Caco-2 (cell line): ENCODE measurements around the gene KIF3A. TPM values are rescaled to one million over a fixed set of nuclear protein-coding genes. Genes with fewer than 3 reads are reported as not detected.

ENCODE experiments used
- BruUV-seq: library from RNA; stranded (reverse); fragments of 400-500 nt; replicated peaks from 2 replicates; lab custom pipeline; 2021; lab: Mats Ljungman, UMichigan
- CTCF ChIA-PET: fragments of 300-600 bp; sonication (Branson Sonifier 250); formaldehyde crosslinking; loops from one replicate; lab custom pipeline; 2022; ENCODE audit warnings: antibody characterized with exemption; lab: Charles Lee
- POLR2A ChIA-PET: fragments of 300-600 bp; sonication (Branson Sonifier 250); formaldehyde crosslinking; loops from one replicate; lab custom pipeline; 2022; ENCODE audit warnings: antibody characterized with exemption; lab: Charles Lee
- DNase-seq, 2 experiments: peaks; one replicate each; pipeline versions ENCODE4 v3.0.0 to v3.0.0-alpha.2; 2020 to 2022
- H3K27me3 ChIP-seq: replicated peaks from 2 replicates; pipeline ENCODE4 v1.6.0; 2011; ENCODE audit warnings: low read length; ENCODE audit not compliant: control insufficient read depth, insufficient read depth
- H3K36me3 ChIP-seq: 2 replicates; pipeline ENCODE4 v1.5.1; 2011; ENCODE audit warnings: low read length; ENCODE audit not compliant: control insufficient read depth, insufficient read depth
- H3K4me1 ChIP-seq: fragments of 250-450 bp; sonication (Bioruptor Pico); 2 replicates; pipeline ENCODE4 v1.5.1; 2020; ENCODE audit warnings: mild to moderate bottlenecking
- H3K4me3 ChIP-seq: 2 replicates; pipeline ENCODE4 v1.5.1; 2011; ENCODE audit warnings: low read depth, mild to moderate bottlenecking, control low read depth, low read length
- H3K9me3 ChIP-seq: fragments of 250-450 bp; sonication (Bioruptor Pico); 2 replicates; pipeline ENCODE4 v1.5.1; 2020; ENCODE audit warnings: mild to moderate bottlenecking, moderate library complexity
- H3K27ac Mint-ChIP-seq: one replicate; pipeline ENCODE4 v1.8.0; 2022; ENCODE audit warnings: mixed read lengths; ENCODE audit not compliant: unreplicated experiment
- H3K27me3 Mint-ChIP-seq: one replicate; pipeline ENCODE4 v1.8.0; 2022; ENCODE audit warnings: mixed read lengths; ENCODE audit not compliant: insufficient read depth, unreplicated experiment
- H3K36me3 Mint-ChIP-seq: one replicate; pipeline ENCODE4 v1.8.0; 2022; ENCODE audit warnings: mild to moderate bottlenecking, mixed read lengths; ENCODE audit not compliant: insufficient read depth, unreplicated experiment
- H3K4me1 Mint-ChIP-seq: one replicate; pipeline ENCODE4 v1.8.0; 2022; ENCODE audit warnings: low read depth, mixed read lengths; ENCODE audit not compliant: unreplicated experiment
- H3K4me3 Mint-ChIP-seq: one replicate; pipeline ENCODE4 v1.8.0; 2022; ENCODE audit warnings: mild to moderate bottlenecking, moderate library complexity, mixed read lengths; ENCODE audit not compliant: unreplicated experiment
- H3K9me3 Mint-ChIP-seq: one replicate; pipeline ENCODE4 v1.8.0; 2022; ENCODE audit warnings: mixed read lengths; ENCODE audit not compliant: unreplicated experiment
- CTCF ChIP-seq, 2 experiments: fragments of 200-600 bp in 1 of 2; IDR thresholded peaks; 1 replicate in 1 of 2; 2 replicates in 1 of 2; pipeline versions ENCODE4 v1.5.1 to v1.8.0; 2011 to 2022; ENCODE audit warnings: antibody characterized with exemption in 1 of 2, control low read depth in 1 of 2, inconsistent platforms in 1 of 2, low read depth in 1 of 2, low read length in 1 of 2, mild to moderate bottlenecking in 1 of 2, moderate library complexity in 1 of 2; ENCODE audit not compliant: insufficient read depth in 1 of 2, severe bottlenecking in 1 of 2, unreplicated experiment in 1 of 2
- intact Hi-C: fragments of 100-400 bp; cut with micrococcal nuclease; formaldehyde crosslinking; loops from one replicate; pipeline ENCODE4 v1.10.0; 2022; ENCODE audit not compliant: unreplicated experiment
- total RNA-seq: library from RNA; stranded (reverse); gene quantifications from 2 replicates; pipeline ENCODE4 v1.2.3, GENCODE V29; 2022

The KIF3A gene
- total RNA-seq, 1 experiment from 2014 or later: 12.7 TPM

DNA sequence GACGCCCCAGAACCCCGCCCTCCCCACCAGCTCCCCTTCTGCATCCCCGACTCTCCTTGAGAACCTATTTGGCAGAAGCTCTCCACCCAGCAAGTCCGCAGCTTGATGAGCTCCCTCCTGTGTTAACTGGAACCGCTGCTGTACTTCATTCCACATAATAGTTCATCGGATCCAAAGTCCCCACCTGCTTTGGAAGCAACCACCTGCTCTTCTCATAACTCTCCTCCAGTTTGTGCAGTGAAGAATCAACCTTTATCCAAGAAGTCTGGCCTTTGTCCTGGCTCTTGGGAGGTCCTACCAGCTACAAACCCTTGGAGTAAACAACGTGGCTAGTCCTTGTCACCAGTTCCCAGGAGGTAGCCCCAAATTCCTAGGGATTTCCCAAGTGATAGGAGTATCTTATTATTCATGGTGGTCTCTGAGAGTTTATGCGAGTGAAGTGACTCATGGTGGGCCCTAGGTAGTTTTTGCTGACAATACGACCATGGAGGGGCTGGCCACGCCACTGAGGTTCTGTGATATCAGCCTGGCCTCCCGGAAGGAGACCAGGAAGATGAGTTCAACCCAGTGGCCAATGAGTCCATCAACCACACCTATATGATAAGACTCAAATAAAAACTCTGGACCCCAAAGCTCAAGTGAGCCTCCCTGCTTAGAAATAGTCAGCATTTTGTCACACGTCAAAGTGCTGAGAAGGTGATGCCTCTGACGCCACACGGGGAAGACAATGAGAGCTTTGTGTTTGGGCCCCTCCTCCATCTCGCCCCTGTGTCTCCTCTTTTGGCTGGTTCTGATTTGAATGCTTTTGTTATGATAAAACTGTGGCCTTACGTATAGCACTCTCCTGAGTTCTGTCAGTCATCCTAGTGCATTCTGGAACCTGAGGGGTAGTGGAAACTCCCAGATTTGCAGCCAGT lies 67.1 kb downstream of the KIF3A start:
- H3K9me3 ChIP-seq: no peaks in the 10 kb centered on the region
- H3K4me1 ChIP-seq: peaks cover 14% of the 10 kb centered on the region
- intact Hi-C loops: loop anchor here (10.0 kb wide), 1 partner anchor 145 kb away; no protein-coding TSS in a partner anchor
- no TSS peak for BruUV-seq
- Mint-ChIP-seq H3K27me3 (no peaks in the 10 kb centered on the region), H3K27ac (no peak overlapping the region), H3K4me3 (no peak overlapping the region), H3K9me3 (no peaks in the 10 kb centered on the region), H3K36me3 (peaks cover 6% of the 10 kb centered on the region), H3K4me1 (peaks cover 19% of the 10 kb centered on the region)
- H3K4me3 ChIP-seq: no peak overlapping the region
- CTCF ChIA-PET: interaction anchor here (0.6 to 1.2 kb wide), 2 partner anchors 9 to 143 kb away, joined by 3 to 4 read pairs; no protein-coding TSS in a partner anchor
- H3K36me3 ChIP-seq: no peaks in the 10 kb centered on the region
- TF ChIP-seq CTCF (IDR thresholded peaks at IDR 0.05; ENCODE audit: insufficient read depth in 1 of 2, low read depth in 1 of 2, low read length in 1 of 2, severe bottlenecking in 1 of 2, unreplicated experiment in 1 of 2): no peak
- POLR2A ChIA-PET: no interaction called here
- no peak for DNase-seq
- H3K27me3 ChIP-seq: no peaks in the 10 kb centered on the region

DNA sequence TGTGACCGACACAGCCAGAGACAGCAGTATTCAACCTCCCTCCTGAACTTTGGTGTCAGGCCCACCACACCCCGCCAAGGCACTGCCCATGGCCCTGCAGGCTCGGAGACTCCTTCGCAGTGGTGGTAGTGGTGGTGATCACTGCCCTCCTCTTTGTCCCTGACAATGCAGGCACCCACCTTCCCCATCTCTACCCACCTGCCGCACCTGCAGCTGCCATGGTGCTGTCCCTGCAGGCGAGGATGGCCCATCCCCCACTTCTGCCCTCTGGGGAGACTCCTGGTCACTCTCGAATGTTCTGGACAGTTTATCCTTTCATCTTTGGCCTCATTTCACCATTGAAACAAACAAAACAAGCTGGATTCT lies 67.9 kb downstream of the KIF3A start:
- ChIA-PET POLR2A (no interaction called here), CTCF (interaction anchor here (0.6 to 1.2 kb wide), 2 partner anchors 8 to 142 kb away, joined by 3 to 4 read pairs; no protein-coding TSS in a partner anchor)
- H3K9me3 Mint-ChIP-seq: no peaks in the 10 kb centered on the region
- BruUV-seq: no TSS peak
- H3K36me3 Mint-ChIP-seq: peaks cover 7% of the 10 kb centered on the region
- H3K4me1 Mint-ChIP-seq: peaks cover 19% of the 10 kb centered on the region
- Histone ChIP-seq H3K4me3 (no peak overlapping the region), H3K27me3 (no peaks in the 10 kb centered on the region), H3K36me3 (no peaks in the 10 kb centered on the region), H3K9me3 (no peaks in the 10 kb centered on the region), H3K4me1 (peaks cover 15% of the 10 kb centered on the region)
- no peak for DNase-seq
- H3K4me3 Mint-ChIP-seq: no peak overlapping the region
- intact Hi-C loops: no loop called here
- no peaks in the 10 kb centered on the region for H3K27me3 Mint-ChIP-seq
- no peak for TF ChIP-seq CTCF (IDR thresholded peaks at IDR 0.05; ENCODE audit: insufficient read depth in 1 of 2, low read depth in 1 of 2, low read length in 1 of 2, severe bottlenecking in 1 of 2, unreplicated experiment in 1 of 2)
- no peak overlapping the region for H3K27ac Mint-ChIP-seq

- Mint-ChIP-seq H3K4me1 (peaks cover 24% of the 10 kb centered on the region), H3K9me3 (no peaks in the 10 kb centered on the region), H3K4me3 (no peak overlapping the region), H3K27me3 (no peaks in the 10 kb centered on the region), H3K27ac (no peak overlapping the region), H3K36me3 (peaks cover 7% of the 10 kb centered on the region)
- no peaks in the 10 kb centered on the region for H3K36me3 ChIP-seq
- no peak overlapping the region for H3K4me3 ChIP-seq
- H3K27me3 ChIP-seq: no peaks in the 10 kb centered on the region
- DNase-seq: no peak
- peaks cover 20% of the 10 kb centered on the region for H3K4me1 ChIP-seq
- intact Hi-C loops: no loop called here
- BruUV-seq: no TSS peak
- ChIA-PET CTCF (interaction anchor here (0.6 to 1.2 kb wide), 2 partner anchors 7 to 142 kb away, joined by 3 to 4 read pairs; no protein-coding TSS in a partner anchor), POLR2A (no interaction called here)
- H3K9me3 ChIP-seq: no peaks in the 10 kb centered on the region
- TF ChIP-seq CTCF (IDR thresholded peaks at IDR 0.05; ENCODE audit: insufficient read depth in 1 of 2, low read depth in 1 of 2, low read length in 1 of 2, severe bottlenecking in 1 of 2, unreplicated experiment in 1 of 2): no peak
Observed at GRCh38 chr5:132668706-132669454, 68.5 kb downstream of the KIF3A start.
